ENCODE measurements around the gene PXK. TPM values are rescaled to one million over a fixed set of nuclear protein-coding genes. Genes with fewer than 3 reads are reported as not detected.

Gene PXK
- total RNA-seq, 1 experiment from 2014 or later, result 4.4 TPM

- Histone ChIP-seq H3K4me2 (no peak overlapping the region), H3K4me1 (replicated peaks; ENCODE audit: insufficient read depth) (no peaks in the 10 kb centered on the region), H3K4me3 (no peak overlapping the region), H3K79me2 (ENCODE audit: low read depth) (no peaks in the 10 kb centered on the region), H2AFZ (no peak overlapping the region), H3F3A (ENCODE audit: insufficient read depth, low read depth) (no peaks in the 10 kb centered on the region), H4K20me1 (ENCODE audit: insufficient read depth) (no peaks in the 10 kb centered on the region), H3K27ac (no peak overlapping the region), H3K9me3 (ENCODE audit: insufficient read depth, low read depth) (no peaks in the 10 kb centered on the region), H3K36me3 (ENCODE audit: low read depth) (no peaks in the 10 kb centered on the region), H3K27me3 (ENCODE audit: insufficient read depth, low read depth) (no peaks in the 10 kb centered on the region), H3K9me2 (ENCODE audit: insufficient read depth) (no peaks in the 10 kb centered on the region)
- TF ChIP-seq, protein P1, sequence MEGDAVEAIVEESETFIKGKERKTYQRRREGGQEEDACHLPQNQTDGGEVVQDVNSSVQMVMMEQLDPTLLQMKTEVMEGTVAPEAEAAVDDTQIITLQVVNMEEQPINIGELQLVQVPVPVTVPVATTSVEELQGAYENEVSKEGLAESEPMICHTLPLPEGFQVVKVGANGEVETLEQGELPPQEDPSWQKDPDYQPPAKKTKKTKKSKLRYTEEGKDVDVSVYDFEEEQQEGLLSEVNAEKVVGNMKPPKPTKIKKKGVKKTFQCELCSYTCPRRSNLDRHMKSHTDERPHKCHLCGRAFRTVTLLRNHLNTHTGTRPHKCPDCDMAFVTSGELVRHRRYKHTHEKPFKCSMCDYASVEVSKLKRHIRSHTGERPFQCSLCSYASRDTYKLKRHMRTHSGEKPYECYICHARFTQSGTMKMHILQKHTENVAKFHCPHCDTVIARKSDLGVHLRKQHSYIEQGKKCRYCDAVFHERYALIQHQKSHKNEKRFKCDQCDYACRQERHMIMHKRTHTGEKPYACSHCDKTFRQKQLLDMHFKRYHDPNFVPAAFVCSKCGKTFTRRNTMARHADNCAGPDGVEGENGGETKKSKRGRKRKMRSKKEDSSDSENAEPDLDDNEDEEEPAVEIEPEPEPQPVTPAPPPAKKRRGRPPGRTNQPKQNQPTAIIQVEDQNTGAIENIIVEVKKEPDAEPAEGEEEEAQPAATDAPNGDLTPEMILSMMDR (conservative IDR thresholded peaks at IDR 0.05), result no peak
- TF ChIP-seq EZH2 (IDR thresholded peaks at IDR 0.05; ENCODE audit: low read depth), result no peak
- ChIA-PET CTCF (no interaction called here), POLR2A (ENCODE audit: unreplicated experiment) (no interaction called here)
- no peak for DNase-seq
- intact Hi-C loops (cut with micrococcal nuclease; ENCODE audit: unreplicated experiment), result no loop called here
- BruUV-seq (replicated peaks), result no TSS peak
Observed at GRCh38 chr3:58408906-58409305, 76.2 kb downstream of the PXK start.

DNA sequence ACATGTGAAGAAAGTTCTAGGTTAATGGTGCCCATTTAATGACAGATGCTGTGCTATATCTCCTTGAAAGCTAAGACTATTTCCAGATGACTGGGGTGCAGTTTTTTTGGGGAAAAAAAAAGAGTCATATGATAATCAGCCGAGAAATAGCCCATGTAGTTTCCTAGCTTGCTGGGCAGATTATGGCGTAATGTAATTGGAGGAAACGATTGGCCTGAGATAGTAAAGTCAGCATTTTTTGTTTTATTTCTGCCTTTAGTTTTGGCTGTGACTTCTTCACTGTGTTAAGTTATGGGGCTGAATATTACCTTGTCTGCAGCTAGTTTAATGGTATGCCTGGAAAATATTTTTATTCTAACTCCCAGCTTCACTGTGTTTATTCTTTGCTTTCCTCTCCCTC is 77.0 kb downstream of the PXK start:
- Histone ChIP-seq H4K20me1 (ENCODE audit: insufficient read depth) (no peaks in the 10 kb centered on the region), H3K27me3 (ENCODE audit: insufficient read depth, low read depth) (no peaks in the 10 kb centered on the region), H3K9me2 (ENCODE audit: insufficient read depth) (no peaks in the 10 kb centered on the region), H3K4me3 (no peak overlapping the region), H3F3A (ENCODE audit: insufficient read depth, low read depth) (0 out of 2 replicates have a peak, but pooled peaks cover 5% of the 10 kb centered on the region), H2AFZ (no peak overlapping the region), H3K9me3 (ENCODE audit: insufficient read depth, low read depth) (no peaks in the 10 kb centered on the region), H3K27ac (no peak overlapping the region), H3K36me3 (ENCODE audit: low read depth) (no peaks in the 10 kb centered on the region), H3K4me1 (replicated peaks; ENCODE audit: insufficient read depth) (no peaks in the 10 kb centered on the region), H3K79me2 (ENCODE audit: low read depth) (no peaks in the 10 kb centered on the region), H3K4me2 (no peak overlapping the region)
- POLR2A ChIA-PET (ENCODE audit: unreplicated experiment), result no interaction called here
- TF ChIP-seq EZH2 (IDR thresholded peaks at IDR 0.05; ENCODE audit: low read depth), result no peak
- TF ChIP-seq, protein P1 (conservative IDR thresholded peaks at IDR 0.05), result no peak
- BruUV-seq (replicated peaks), result no TSS peak
- intact Hi-C loops (cut with micrococcal nuclease; ENCODE audit: unreplicated experiment), result loop anchor here (5.0 to 10.0 kb wide), 2 partner anchors 215 to 222 kb away; no protein-coding TSS in a partner anchor
- DNase-seq, result no peak
- CTCF ChIA-PET, result no interaction called here

DNA sequence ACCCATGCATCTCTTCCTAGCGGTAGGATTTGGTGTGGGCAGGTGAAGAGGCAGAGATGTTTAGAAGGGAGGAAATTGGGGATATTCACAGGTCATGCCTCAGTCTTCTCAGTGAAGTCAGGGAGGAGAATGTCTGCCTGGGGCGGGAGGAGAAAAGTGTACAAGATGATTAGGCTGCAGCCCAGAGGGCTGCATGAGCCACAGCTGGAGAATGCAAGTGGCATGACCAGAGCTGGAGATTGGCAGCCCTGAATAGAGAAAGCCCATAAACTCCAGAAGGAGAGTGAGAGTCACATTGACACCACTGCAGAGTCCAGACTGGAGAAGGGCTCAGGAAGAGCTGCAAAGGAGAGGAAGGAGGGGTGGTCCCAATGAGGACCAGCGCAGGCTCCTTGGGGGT is 78.3 kb downstream of the PXK start:
- H2AFZ ChIP-seq, result no peak overlapping the region
- ChIA-PET POLR2A (ENCODE audit: unreplicated experiment) (no interaction called here), CTCF (interaction anchor here (0.6 kb wide), 1 partner anchor 237 kb away, joined by 3 read pairs; no protein-coding TSS in a partner anchor)
- H3K4me1 ChIP-seq (replicated peaks; ENCODE audit: insufficient read depth), result peaks cover 4% of the 10 kb centered on the region; the same call in 1 of the 2 replicates
- H3K4me2 ChIP-seq, result no peak overlapping the region
- H3K27ac ChIP-seq, result no peak overlapping the region
- BruUV-seq (replicated peaks), result no TSS peak
- no peak for DNase-seq
- no peak for TF ChIP-seq EZH2 (IDR thresholded peaks at IDR 0.05; ENCODE audit: low read depth)
- TF ChIP-seq, protein P1 (conservative IDR thresholded peaks at IDR 0.05), result no peak
- 0 out of 2 replicates have a peak, but pooled peaks cover 5% of the 10 kb centered on the region for H3F3A ChIP-seq (ENCODE audit: insufficient read depth, low read depth)
- no peaks in the 10 kb centered on the region for H3K9me2 ChIP-seq (ENCODE audit: insufficient read depth)
- intact Hi-C loops (cut with micrococcal nuclease; ENCODE audit: unreplicated experiment), result loop anchor here (5.0 to 10.0 kb wide), 2 partner anchors 214 to 224 kb away; no protein-coding TSS in a partner anchor
- H3K36me3 ChIP-seq (ENCODE audit: low read depth), result no peaks in the 10 kb centered on the region
- H3K9me3 ChIP-seq (ENCODE audit: insufficient read depth, low read depth), result no peaks in the 10 kb centered on the region
- H3K4me3 ChIP-seq, result no peak overlapping the region
- no peaks in the 10 kb centered on the region for H3K79me2 ChIP-seq (ENCODE audit: low read depth)
- no peaks in the 10 kb centered on the region for H3K27me3 ChIP-seq (ENCODE audit: insufficient read depth, low read depth)
- no peaks in the 10 kb centered on the region; the same call in 1 of the 2 replicates for H4K20me1 ChIP-seq (ENCODE audit: insufficient read depth)
